HCT116 (cell line): Measurements from ENCODE around the gene OTULINL.

Experiments
- CTCF ChIP-seq, 3 experiments: fragments of 200-600 bp in 1 of 3; sonication (generic) in 1 of 3; IDR thresholded peaks in 2 of 3; conservative IDR thresholded peaks in 1 of 3; 2 replicates each; pipeline ENCODE4 v1.5.1; 2012 to 2017; ENCODE audit warnings: low read depth in 2 of 3, low read length in 2 of 3, antibody characterized with exemption in 1 of 3, borderline replicate concordance in 1 of 3, control low read depth in 1 of 3, mild to moderate bottlenecking in 1 of 3, mixed read lengths in 1 of 3, mixed run types in 1 of 3, moderate library complexity in 1 of 3; ENCODE audit not compliant: insufficient read depth in 1 of 3
- EGR1 ChIP-seq: IDR thresholded peaks from 2 replicates; pipeline ENCODE4 v1.6.1; 2012; ENCODE audit warnings: low read depth
- POLR2A ChIP-seq: IDR thresholded peaks from 2 replicates; pipeline ENCODE4 v1.7.0; 2011; ENCODE audit warnings: borderline replicate concordance; ENCODE audit not compliant: insufficient read depth, insufficient read length; ENCODE audit errors: extremely low read depth
- TCF7L2 ChIP-seq: IDR thresholded peaks from 2 replicates; pipeline ENCODE4 v1.7.0; 2011; ENCODE audit warnings: borderline replicate concordance, inconsistent platforms; ENCODE audit not compliant: insufficient read depth, insufficient read length; ENCODE audit errors: extremely low read depth

DNA sequence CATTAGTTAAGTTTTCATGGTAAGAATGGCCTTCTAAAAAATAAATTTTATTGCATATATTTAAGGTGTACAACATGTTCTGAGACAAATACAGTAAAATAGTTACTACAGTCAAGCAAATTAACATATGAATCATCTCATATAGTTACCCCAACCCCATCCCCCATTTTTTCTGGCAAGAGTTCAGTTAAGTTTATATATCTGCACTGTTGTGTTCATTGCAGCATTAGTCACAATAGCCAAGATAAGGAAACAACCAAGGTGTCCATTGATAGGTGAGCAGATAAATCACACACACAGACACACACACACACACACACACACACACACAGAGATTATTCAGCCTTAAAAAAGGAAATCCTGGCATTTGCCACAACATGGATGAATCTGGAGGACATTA, 45.7 kb downstream of the OTULINL start:
- TF ChIP-seq TCF7L2 (no peak), CTCF (IDR thresholded peaks at IDR 0.05 in 2 of 3, conservative IDR thresholded peaks at IDR 0.05 in 1 of 3; ENCODE audit: borderline replicate concordance in 1 of 3, insufficient read depth in 1 of 3, low read depth in 2 of 3, low read length in 2 of 3) (no peak), POLR2A (no peak), EGR1 (no peak)
